HEK293 (cell line): ENCODE data around the gene VSIG8.
A peak's percentile ranks its signal among the peaks of the same experiment; 100 is the strongest.

Source experiments
- GLI2 ChIP-seq: fragments of 450-650 bp; formaldehyde crosslinking; IDR thresholded peaks from 2 replicates; pipeline ENCODE4; 2017; ENCODE audit warnings: missing biosample characterization, missing genetic modification characterization, low read depth, borderline replicate concordance
- KLF10 ChIP-seq: fragments of 450-650 bp; IDR thresholded peaks from 2 replicates; pipeline ENCODE4 v1.5.1; 2018; ENCODE audit warnings: missing biosample characterization, mild to moderate bottlenecking, missing genetic modification characterization
- OSR2 ChIP-seq: fragments of 450-650 bp; formaldehyde crosslinking; IDR thresholded peaks from 2 replicates; pipeline ENCODE4 v1.5.1; 2016; ENCODE audit warnings: missing biosample characterization, missing genetic modification characterization
- PRDM10 ChIP-seq: fragments of 450-650 bp; formaldehyde crosslinking; IDR thresholded peaks from 2 replicates; pipeline ENCODE4 v1.5.1; 2016; ENCODE audit warnings: missing biosample characterization, missing genetic modification characterization
- ZBTB48 ChIP-seq: fragments of 450-650 bp; formaldehyde crosslinking; IDR thresholded peaks from 2 replicates; pipeline ENCODE4 v1.5.1; 2016; ENCODE audit warnings: missing biosample characterization, missing genetic modification characterization
- ZBTB49 ChIP-seq: fragments of 450-650 bp; formaldehyde crosslinking; IDR thresholded peaks from 2 replicates; pipeline ENCODE4 v1.5.1; 2016; ENCODE audit warnings: missing biosample characterization, missing genetic modification characterization, low read depth
- ZBTB8A ChIP-seq: fragments of 450-650 bp; formaldehyde crosslinking; IDR thresholded peaks from 2 replicates; pipeline ENCODE4 v1.5.1; 2016; ENCODE audit warnings: missing biosample characterization, missing genetic modification characterization
- ZEB2 ChIP-seq: fragments of 450-650 bp; formaldehyde crosslinking; IDR thresholded peaks from 2 replicates; pipeline ENCODE4 v1.5.1; 2016; ENCODE audit warnings: missing biosample characterization, missing genetic modification characterization
- ZIC2 ChIP-seq: fragments of 450-650 bp; formaldehyde crosslinking; IDR thresholded peaks from 2 replicates; pipeline ENCODE4 v1.5.1; 2016; ENCODE audit warnings: missing biosample characterization, missing genetic modification characterization
- ZNF112 ChIP-seq: fragments of 450-650 bp; formaldehyde crosslinking; IDR thresholded peaks from 2 replicates; pipeline ENCODE4 v1.5.0; 2017; ENCODE audit warnings: missing biosample characterization, missing genetic modification characterization
- ZNF114 ChIP-seq: fragments of 450-650 bp; formaldehyde crosslinking; IDR thresholded peaks from 2 replicates; pipeline ENCODE4 v1.5.0; 2017; ENCODE audit warnings: missing biosample characterization, missing genetic modification characterization
- ZNF133 ChIP-seq: fragments of 450-650 bp; formaldehyde crosslinking; IDR thresholded peaks from 2 replicates; pipeline ENCODE4 v1.5.1; 2016; ENCODE audit warnings: missing biosample characterization, missing genetic modification characterization
- ZNF2 ChIP-seq: fragments of 450-650 bp; formaldehyde crosslinking; IDR thresholded peaks from 2 replicates; pipeline ENCODE4 v1.5.1; 2016; ENCODE audit warnings: missing biosample characterization, missing genetic modification characterization
- ZNF23 ChIP-seq: fragments of 450-650 bp; formaldehyde crosslinking; IDR thresholded peaks from 2 replicates; pipeline ENCODE4 v1.5.1; 2016; ENCODE audit warnings: missing biosample characterization, missing genetic modification characterization, borderline replicate concordance
- ZNF341 ChIP-seq: fragments of 450-650 bp; formaldehyde crosslinking; IDR thresholded peaks from 2 replicates; pipeline ENCODE4; 2016; ENCODE audit warnings: low read depth, missing biosample characterization, missing genetic modification characterization
- ZNF416 ChIP-seq: fragments of 450-650 bp; formaldehyde crosslinking; IDR thresholded peaks from 2 replicates; pipeline ENCODE4 v1.5.1; 2016; ENCODE audit warnings: missing biosample characterization, missing genetic modification characterization
- ZNF501 ChIP-seq: fragments of 450-650 bp; formaldehyde crosslinking; IDR thresholded peaks from 2 replicates; pipeline ENCODE4 v1.5.1; 2016; ENCODE audit warnings: missing biosample characterization, missing genetic modification characterization
- ZNF530 ChIP-seq: fragments of 450-650 bp; formaldehyde crosslinking; IDR thresholded peaks from 2 replicates; pipeline ENCODE4 v1.5.1; 2016; ENCODE audit warnings: low read depth, missing biosample characterization, missing genetic modification characterization
- ZNF623 ChIP-seq: fragments of 450-650 bp; formaldehyde crosslinking; IDR thresholded peaks from 2 replicates; pipeline ENCODE4 v1.5.1; 2016; ENCODE audit warnings: missing biosample characterization, missing genetic modification characterization
- ZNF624 ChIP-seq: fragments of 450-650 bp; formaldehyde crosslinking; IDR thresholded peaks from 2 replicates; pipeline ENCODE4 v1.5.1; 2017; ENCODE audit warnings: missing biosample characterization, missing genetic modification characterization
- ZNF658 ChIP-seq: fragments of 450-650 bp; formaldehyde crosslinking; IDR thresholded peaks from 2 replicates; pipeline ENCODE4; 2016; ENCODE audit warnings: missing biosample characterization, missing genetic modification characterization
- ZNF664 ChIP-seq: fragments of 450-650 bp; formaldehyde crosslinking; IDR thresholded peaks from 2 replicates; pipeline ENCODE4 v1.5.1; 2016; ENCODE audit warnings: missing biosample characterization, missing genetic modification characterization
- ZNF670 ChIP-seq: fragments of 450-650 bp; formaldehyde crosslinking; IDR thresholded peaks from 2 replicates; pipeline ENCODE4 v1.5.1; 2016; ENCODE audit warnings: missing biosample characterization, missing genetic modification characterization, low read depth
- ZNF76 ChIP-seq: fragments of 450-650 bp; formaldehyde crosslinking; IDR thresholded peaks from 2 replicates; pipeline ENCODE4; 2016; ENCODE audit warnings: low read depth, missing biosample characterization, missing genetic modification characterization, borderline replicate concordance
- ZNF777 ChIP-seq: fragments of 450-650 bp; formaldehyde crosslinking; IDR thresholded peaks from 2 replicates; pipeline ENCODE4 v1.5.1; 2017; ENCODE audit warnings: missing biosample characterization, missing genetic modification characterization, borderline replicate concordance

The VSIG8 gene

DNA sequence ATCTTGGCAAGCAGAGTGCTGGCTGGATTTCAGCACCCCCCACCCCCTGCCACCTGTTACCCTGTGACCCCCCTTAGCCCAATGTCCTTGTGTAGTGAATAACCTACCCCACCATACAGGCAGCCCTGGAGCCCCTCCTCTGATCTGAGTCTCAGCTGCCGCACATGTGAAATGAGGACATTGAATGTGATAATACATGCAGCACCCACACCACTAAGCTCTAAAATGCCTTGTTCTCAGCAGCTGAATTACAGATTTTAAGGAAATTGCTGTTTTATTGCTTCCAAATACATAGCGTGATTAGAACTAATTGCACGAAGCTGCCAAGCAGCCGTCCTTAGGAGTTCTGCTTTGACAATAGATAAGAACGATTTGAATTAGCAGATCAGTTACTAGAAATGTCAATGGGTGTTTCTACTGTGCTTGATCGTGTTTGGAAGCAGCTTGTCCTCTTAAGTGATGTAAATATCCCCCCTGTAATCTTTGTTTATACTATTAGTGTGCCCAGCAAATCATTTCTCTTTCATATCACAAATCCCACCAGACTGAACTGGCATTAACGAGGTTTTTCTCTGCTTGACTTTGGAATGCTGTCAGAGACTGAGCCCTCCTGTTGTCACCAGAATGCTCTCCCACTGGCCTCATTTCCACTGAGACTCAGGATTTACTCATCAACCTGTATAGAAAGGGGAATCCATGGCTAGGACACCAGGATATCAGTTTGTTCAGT is 30.9 kb downstream of the VSIG8 start (continued):
- TF ChIP-seq ZIC2 (tag by site-specific recombination) = peak; percentile 99
- no peak for TF ChIP-seq ZNF670 (tag by site-specific recombination)
- no peak for TF ChIP-seq ZNF777 (tag by site-specific recombination)
- TF ChIP-seq ZNF664 = no peak
- peak; percentile 15; the same call in 1 of the 2 replicates for TF ChIP-seq GLI2 (tag by site-specific recombination)
- no peak for TF ChIP-seq ZNF624 (tag by site-specific recombination)
- TF ChIP-seq ZNF416 = no peak
- no peak for TF ChIP-seq ZBTB49 (tag by site-specific recombination)
- no peak for TF ChIP-seq ZNF501 (tag by site-specific recombination)
- TF ChIP-seq ZBTB48 = no peak
- no peak for TF ChIP-seq ZNF76
- no peak for TF ChIP-seq ZNF114 (tag by site-specific recombination)
- TF ChIP-seq ZNF341 (tag by site-specific recombination) = no peak
- 0 out of 2 replicates have a peak, but pooled peaks have one; percentile 11 for TF ChIP-seq OSR2 (tag by site-specific recombination)
- TF ChIP-seq KLF10 (tag by site-specific recombination) = no peak
- no peak for TF ChIP-seq ZNF658 (tag by site-specific recombination)
- TF ChIP-seq ZNF133 (tag by site-specific recombination) = no peak
- TF ChIP-seq ZNF530 (tag by site-specific recombination) = no peak
- TF ChIP-seq ZBTB8A (tag by site-specific recombination) = peak; percentile 25; the same call in 1 of the 2 replicates
- TF ChIP-seq ZNF623 (tag by site-specific recombination) = no peak
- no peak for TF ChIP-seq ZNF112
- no peak for TF ChIP-seq ZNF23 (tag by site-specific recombination)
- TF ChIP-seq ZEB2 = no peak; the same call in 1 of the 2 replicates
- TF ChIP-seq ZNF2 (tag by site-specific recombination) = no peak
- TF ChIP-seq PRDM10 (tag by site-specific recombination) = peak; percentile 46
